GM12878 (cell line): Measurements from ENCODE around the gene PNLIPRP2.

Experiments
- CTCF ChIP-seq, 3 experiments: IDR thresholded peaks in 2 of 3; conservative IDR thresholded peaks in 1 of 3; 2 replicates each; pipeline ENCODE4 v1.5.1; 2011; ENCODE audit warnings: low read depth in 3 of 3, low read length in 3 of 3, mild to moderate bottlenecking in 3 of 3, control low read depth in 2 of 3, moderate library complexity in 2 of 3, inconsistent platforms in 1 of 3, mixed read lengths in 1 of 3; ENCODE audit not compliant: control insufficient read depth in 2 of 3, insufficient read depth in 1 of 3; ENCODE audit errors: extremely low read depth in 1 of 3
- EZH2 ChIP-seq: IDR thresholded peaks from 2 replicates; pipeline ENCODE4 v1.6.1; 2012; ENCODE audit warnings: low read depth, mild to moderate bottlenecking, control low read depth, inconsistent platforms, low read length, borderline replicate concordance; ENCODE audit not compliant: control insufficient read depth
- HCFC1 ChIP-seq: fragments of 150-350 bp; IDR thresholded peaks from 2 replicates; pipeline ENCODE4 v1.6.1; 2014; ENCODE audit warnings: low read length
- NFIC ChIP-seq: IDR thresholded peaks from 2 replicates; pipeline ENCODE4 v1.6.1; 2012; ENCODE audit warnings: low read depth, mild to moderate bottlenecking, inconsistent platforms, low read length, moderate library complexity
- STAT1 ChIP-seq: fragments of 450-650 bp; conservative IDR thresholded peaks from 2 replicates; pipeline ENCODE4 v1.6.1; 2014; ENCODE audit warnings: antibody characterized with exemption, mild to moderate bottlenecking
- TAF1 ChIP-seq: IDR thresholded peaks from 2 replicates; pipeline ENCODE4 v1.6.1; 2011; ENCODE audit warnings: mild to moderate bottlenecking, low read depth, low read length, borderline replicate concordance
- TBL1XR1 ChIP-seq: IDR thresholded peaks from 2 replicates; pipeline ENCODE4 v1.6.1; 2012; ENCODE audit warnings: low read depth, low read length, improper control_type of control experiment
- TCF7 ChIP-seq: IDR thresholded peaks from 2 replicates; pipeline ENCODE4 v1.6.1; 2014; ENCODE audit warnings: antibody characterized with exemption, borderline replicate concordance

- TF ChIP-seq CTCF (IDR thresholded peaks at IDR 0.05 in 2 of 3, conservative IDR thresholded peaks at IDR 0.05 in 1 of 3; ENCODE audit: control insufficient read depth in 2 of 3, extremely low read depth in 1 of 3, insufficient read depth in 1 of 3, low read depth in 3 of 3, low read length in 3 of 3): no peak
- TF ChIP-seq HCFC1: no peak
- no peak for TF ChIP-seq TBL1XR1
- no peak for TF ChIP-seq TAF1
- TF ChIP-seq EZH2: no peak
- no peak for TF ChIP-seq TCF7
- no peak for TF ChIP-seq NFIC
- no peak for TF ChIP-seq STAT1
Measured at GRCh38 chr10:116660860-116661259, 40.1 kb downstream of the PNLIPRP2 start.
